Mesenteric fat pad (tissue), 1 donor: ENCODE data around the gene EXOC4. TPM values are rescaled to one million over a fixed set of nuclear protein-coding genes. Genes with fewer than 3 reads are reported as not detected.

Source experiments
- DNase-seq: peaks from one replicate; pipeline ENCODE4 v3.0.0-alpha.2; 2020; ENCODE audit warnings: low spot score
- total RNA-seq: library from RNA; stranded (reverse); fragmentation: NEBNext Ultra II Directional; extraction: Animal tissue kit (Norgen Biotek cat#: 25700); gene quantifications from one replicate; pipeline ENCODE4 v1.2.1, GENCODE V29; 2021
- donor health status: DM: yes; HTN: yes; CAD: no.

EXOC4 gene
- total RNA-seq, 1 donor from 2014 or later, result 79.3 TPM

GRCh38 chr7:133662830-133663229 is 410.0 kb downstream of the EXOC4 start:
- DNase-seq, result no peak

GRCh38 chr7:133664528-133664927 is 411.6 kb downstream of the EXOC4 start:
- no peak for DNase-seq

GRCh38 chr7:133668296-133669060 is 415.6 kb downstream of the EXOC4 start:
- no peak for DNase-seq

GRCh38 chr7:133669061-133669455 is 416.2 kb downstream of the EXOC4 start:
- DNase-seq, result no peak

- DNase-seq, result no peak
Measured at GRCh38 chr7:133670250-133670649, 417.4 kb downstream of the EXOC4 start.

GRCh38 chr7:133672866-133673265 is 420.0 kb downstream of the EXOC4 start:
- no peak for DNase-seq

GRCh38 chr7:133674079-133674763 is 421.3 kb downstream of the EXOC4 start:
- no peak for DNase-seq

- DNase-seq, result no peak
Measured at GRCh38 chr7:133675510-133676218, 422.8 kb downstream of the EXOC4 start.

- no peak for DNase-seq
Measured at GRCh38 chr7:133676805-133677370, 424.0 kb downstream of the EXOC4 start.

- no peak for DNase-seq
Measured at GRCh38 chr7:133678137-133678814, 425.4 kb downstream of the EXOC4 start.

GRCh38 chr7:133679977-133680376 is 427.1 kb downstream of the EXOC4 start:
- DNase-seq, result no peak

- DNase-seq, result no peak
Measured at GRCh38 chr7:133681529-133681928, 428.7 kb downstream of the EXOC4 start.

- no peak for DNase-seq
Measured at GRCh38 chr7:133682364-133683181, 429.7 kb downstream of the EXOC4 start.

- no peak for DNase-seq
Measured at GRCh38 chr7:133683182-133683454, 430.2 kb downstream of the EXOC4 start.

- DNase-seq, result no peak
Measured at GRCh38 chr7:133688483-133689239, 435.8 kb downstream of the EXOC4 start.

- DNase-seq, result no peak
Measured at GRCh38 chr7:133690740-133691139, 437.9 kb downstream of the EXOC4 start.

- DNase-seq, result no peak
Measured at GRCh38 chr7:133691727-133692610, 439.1 kb downstream of the EXOC4 start.

GRCh38 chr7:133693281-133693680 is 440.4 kb downstream of the EXOC4 start:
- DNase-seq, result no peak

- DNase-seq, result no peak
Measured at GRCh38 chr7:133696056-133696455, 443.2 kb downstream of the EXOC4 start.
